Erythroblast (primary cell): ENCODE measurements around the gene ACSL4.

Experiments
- GATA1 ChIP-seq: IDR thresholded peaks from 2 replicates; pipeline ENCODE4 v1.6.1; 2011; ENCODE audit warnings: low read depth, mild to moderate bottlenecking, control low read depth, low read length, moderate library complexity
- POLR2A ChIP-seq: IDR thresholded peaks from 2 replicates; pipeline ENCODE4 v1.6.1; 2011; ENCODE audit warnings: mild to moderate bottlenecking, low read length

DNA sequence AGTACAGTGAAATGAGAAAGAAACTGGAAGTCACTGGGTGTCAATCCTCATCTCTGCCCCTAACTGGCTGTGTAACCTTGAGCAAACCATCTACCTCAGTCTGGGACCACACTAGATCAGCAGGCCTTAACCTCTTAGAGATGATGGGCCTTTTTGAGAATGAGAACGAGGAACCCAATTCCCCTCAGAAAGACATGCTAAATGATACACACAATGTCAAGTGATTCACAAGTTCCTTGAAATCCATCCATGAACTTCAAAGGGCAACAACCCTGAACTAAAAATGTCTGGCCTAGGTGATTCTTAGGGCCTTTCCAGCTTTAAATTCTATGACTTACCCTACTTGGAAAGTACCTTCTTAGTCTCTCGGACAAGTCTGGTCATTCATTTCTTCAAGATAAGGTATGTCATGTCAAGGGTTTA, 47.4 kb downstream of the ACSL4 start:
- TF ChIP-seq POLR2A: no peak
- TF ChIP-seq GATA1: no peak
